NT2/D1 (cell line): Measurements from ENCODE around the gene TLX1.

ENCODE experiments used
- DNase-seq: peaks from one replicate; pipeline ENCODE4 v3.0.0-alpha.2; 2011; ENCODE audit warnings: low read depth, low spot score
- H3K27me3 ChIP-seq: 2 replicates; pipeline ENCODE4 v1.6.0; 2011; ENCODE audit warnings: mild to moderate bottlenecking; ENCODE audit not compliant: insufficient read length, insufficient read depth
- H3K36me3 ChIP-seq: 2 replicates; pipeline ENCODE4 v1.6.1; 2011; ENCODE audit warnings: mild to moderate bottlenecking, low read length, mixed read lengths; ENCODE audit not compliant: insufficient read depth, insufficient read length
- H3K4me1 ChIP-seq: 2 replicates; pipeline ENCODE4 v1.5.1; 2011; ENCODE audit not compliant: insufficient read depth, insufficient read length
- H3K4me3 ChIP-seq: 2 replicates; pipeline ENCODE4 v1.5.1; 2011; ENCODE audit warnings: low read depth; ENCODE audit not compliant: insufficient read length
- H3K9ac ChIP-seq: 2 replicates; pipeline ENCODE4 v1.6.0; 2011; ENCODE audit warnings: low read depth; ENCODE audit not compliant: insufficient read length
- H3K9me3 ChIP-seq: 2 replicates; pipeline ENCODE4 v1.5.1; 2011; ENCODE audit warnings: mild to moderate bottlenecking, low read length; ENCODE audit not compliant: insufficient read depth
- SUZ12 ChIP-seq: IDR thresholded peaks from 2 replicates; pipeline ENCODE4 v1.6.1; 2011; ENCODE audit not compliant: insufficient read length, insufficient read depth; ENCODE audit errors: extremely low read depth
- YY1 ChIP-seq: IDR thresholded peaks from 2 replicates; pipeline ENCODE4 v1.6.1; 2011; ENCODE audit not compliant: insufficient read length, insufficient read depth
- ZNF274 ChIP-seq: IDR thresholded peaks from 2 replicates; pipeline ENCODE4 v1.6.1; 2011; ENCODE audit warnings: mild to moderate bottlenecking, low read depth, low read length

Gene TLX1

GRCh38 chr10:101140950-101141615, 10.0 kb downstream of the TLX1 start:
- H3K36me3 ChIP-seq, result no peaks in the 10 kb centered on the region
- DNase-seq, result no peak
- H3K9me3 ChIP-seq, result no peaks in the 10 kb centered on the region
- no peak overlapping the region for H3K9ac ChIP-seq
- H3K27me3 ChIP-seq, result peaks cover 77% of the 10 kb centered on the region
- TF ChIP-seq YY1 (no peak), SUZ12 (peak; percentile 5)
- H3K4me1 ChIP-seq, result peaks cover 13% of the 10 kb centered on the region
- no peak overlapping the region for H3K4me3 ChIP-seq

GRCh38 chr10:101141616-101142532, 10.8 kb downstream of the TLX1 start:
- Histone ChIP-seq H3K4me3 (no peak overlapping the region), H3K27me3 (peaks cover 69% of the 10 kb centered on the region), H3K9ac (peak overlapping the region; percentile 50), H3K36me3 (no peaks in the 10 kb centered on the region), H3K4me1 (peaks cover 9% of the 10 kb centered on the region), H3K9me3 (no peaks in the 10 kb centered on the region)
- peak; percentile 71 for DNase-seq
- TF ChIP-seq YY1, result no peak
- no peak for TF ChIP-seq ZNF274
- TF ChIP-seq SUZ12, result no peak

GRCh38 chr10:101142533-101143344, 11.6 kb downstream of the TLX1 start:
- DNase-seq, result no peak
- Histone ChIP-seq H3K9ac (no peak overlapping the region), H3K4me3 (no peak overlapping the region), H3K9me3 (no peaks in the 10 kb centered on the region), H3K36me3 (no peaks in the 10 kb centered on the region), H3K27me3 (peaks cover 61% of the 10 kb centered on the region), H3K4me1 (peaks cover 9% of the 10 kb centered on the region)
- no peak for TF ChIP-seq SUZ12
- TF ChIP-seq YY1, result no peak
- no peak for TF ChIP-seq ZNF274

- peaks cover 9% of the 10 kb centered on the region for H3K4me1 ChIP-seq
- H3K27me3 ChIP-seq, result peaks cover 55% of the 10 kb centered on the region
- no peaks in the 10 kb centered on the region for H3K9me3 ChIP-seq
- TF ChIP-seq YY1 (no peak), ZNF274 (no peak), SUZ12 (no peak)
- no peak for DNase-seq
- no peak overlapping the region for H3K4me3 ChIP-seq
- H3K9ac ChIP-seq, result no peak overlapping the region
- H3K36me3 ChIP-seq, result no peaks in the 10 kb centered on the region
Measured at GRCh38 chr10:101143345-101143630, 12.2 kb downstream of the TLX1 start.

GRCh38 chr10:101144053-101144452, 13.0 kb downstream of the TLX1 start:
- Histone ChIP-seq H3K9ac (no peak overlapping the region), H3K9me3 (peaks cover 2% of the 10 kb centered on the region; the same call in 1 of the 2 replicates), H3K4me1 (peaks cover 9% of the 10 kb centered on the region), H3K4me3 (no peak overlapping the region), H3K27me3 (peaks cover 47% of the 10 kb centered on the region), H3K36me3 (no peaks in the 10 kb centered on the region)
- DNase-seq, result no peak
- TF ChIP-seq ZNF274 (no peak), SUZ12 (no peak), YY1 (no peak)

- no peak overlapping the region for H3K9ac ChIP-seq
- DNase-seq, result no peak
- TF ChIP-seq ZNF274 (no peak), SUZ12 (no peak), YY1 (no peak)
- H3K4me3 ChIP-seq, result no peak overlapping the region
- no peaks in the 10 kb centered on the region for H3K36me3 ChIP-seq
- H3K9me3 ChIP-seq, result peaks cover 6% of the 10 kb centered on the region; the same call in 1 of the 2 replicates
- H3K4me1 ChIP-seq, result peaks cover 6% of the 10 kb centered on the region
- H3K27me3 ChIP-seq, result peaks cover 36% of the 10 kb centered on the region
Measured at GRCh38 chr10:101145145-101145544, 14.0 kb downstream of the TLX1 start.

GRCh38 chr10:101145750-101146391, 14.8 kb downstream of the TLX1 start:
- TF ChIP-seq ZNF274 (no peak), YY1 (no peak), SUZ12 (no peak)

More at GRCh38 chr10:101145750-101146391, 14.8 kb downstream of the TLX1 start:
- Histone ChIP-seq H3K4me1 (peaks cover 4% of the 10 kb centered on the region), H3K4me3 (no peak overlapping the region), H3K9me3 (peaks cover 6% of the 10 kb centered on the region; the same call in 1 of the 2 replicates), H3K9ac (no peak overlapping the region), H3K27me3 (peaks cover 29% of the 10 kb centered on the region), H3K36me3 (no peaks in the 10 kb centered on the region)
- DNase-seq, result no peak
